Astrocyte (in vitro differentiated cells and primary cell): Measurements from ENCODE around the gene IMPDH2. TPM values are rescaled to one million over a fixed set of nuclear protein-coding genes. Genes with fewer than 3 reads are reported as not detected.

Experiments
- DNase-seq: peaks from one replicate; pipeline ENCODE4 v3.0.0-alpha.2; 2010; ENCODE audit warnings: low read depth
- FAIRE-seq: peaks from 2 replicates; lab custom pipeline; 2011; peaks lifted over from hg19 to GRCh38; lab: Jason Lieb, UNC
- H2AFZ ChIP-seq: 2 replicates; pipeline ENCODE4 v1.6.0; 2012; ENCODE audit warnings: low read depth, low read length, inconsistent platforms
- H3K27ac ChIP-seq: 2 replicates; pipeline ENCODE4 v1.5.1; 2011; ENCODE audit warnings: low read depth, low read length, inconsistent platforms
- H3K27me3 ChIP-seq: 2 replicates; pipeline ENCODE4 v1.6.0; 2011; ENCODE audit warnings: low read length, inconsistent platforms; ENCODE audit not compliant: insufficient read depth
- H3K36me3 ChIP-seq: 2 replicates; pipeline ENCODE4 v1.5.1; 2011; ENCODE audit warnings: low read length, inconsistent platforms; ENCODE audit not compliant: insufficient read depth
- H3K4me1 ChIP-seq: 2 replicates; pipeline ENCODE4 v1.5.1; 2011; ENCODE audit warnings: low read length, inconsistent platforms; ENCODE audit not compliant: insufficient read depth
- H3K4me2 ChIP-seq: 2 replicates; pipeline ENCODE4 v1.6.0; 2012; ENCODE audit warnings: low read length, inconsistent platforms
- H3K4me3 ChIP-seq: 2 replicates; pipeline ENCODE4 v1.5.1; 2011; ENCODE audit warnings: low read depth, mild to moderate bottlenecking, low read length, inconsistent platforms; ENCODE audit not compliant: insufficient read depth
- H3K79me2 ChIP-seq: 2 replicates; pipeline ENCODE4 v1.6.0; 2012; ENCODE audit warnings: mild to moderate bottlenecking, low read length, inconsistent platforms; ENCODE audit not compliant: insufficient read depth
- H3K9ac ChIP-seq: 2 replicates; pipeline ENCODE4 v1.6.0; 2012; ENCODE audit warnings: mild to moderate bottlenecking, low read length, inconsistent platforms
- H3K9me3 ChIP-seq: 2 replicates; pipeline ENCODE4 v1.5.1; 2012; ENCODE audit warnings: low read depth, mild to moderate bottlenecking, low read length, inconsistent platforms; ENCODE audit not compliant: insufficient read depth
- H4K20me1 ChIP-seq: 2 replicates; pipeline ENCODE4 v1.6.0; 2012; ENCODE audit warnings: low read length, inconsistent platforms; ENCODE audit not compliant: insufficient read depth
- H3K27ac Mint-ChIP-seq: one replicate; pipeline ENCODE4 v1.8.0; 2021; ENCODE audit warnings: mild to moderate bottlenecking, mixed read lengths; ENCODE audit not compliant: unreplicated experiment
- H3K27me3 Mint-ChIP-seq: one replicate; pipeline ENCODE4 v1.8.0; 2021; ENCODE audit warnings: low read depth, mixed read lengths; ENCODE audit not compliant: unreplicated experiment
- H3K36me3 Mint-ChIP-seq: one replicate; pipeline ENCODE4 v1.8.0; 2021; ENCODE audit warnings: low read depth, mixed read lengths; ENCODE audit not compliant: unreplicated experiment
- H3K4me1 Mint-ChIP-seq: one replicate; pipeline ENCODE4 v1.8.0; 2021; ENCODE audit warnings: low read depth, mixed read lengths; ENCODE audit not compliant: unreplicated experiment
- H3K4me3 Mint-ChIP-seq: one replicate; pipeline ENCODE4 v1.8.0; 2021; ENCODE audit warnings: mild to moderate bottlenecking, moderate library complexity, mixed read lengths; ENCODE audit not compliant: unreplicated experiment
- H3K9me3 Mint-ChIP-seq: one replicate; pipeline ENCODE4 v1.8.0; 2021; ENCODE audit warnings: mild to moderate bottlenecking, mixed read lengths; ENCODE audit not compliant: unreplicated experiment
- CTCF ChIP-seq: IDR thresholded peaks from 2 replicates; pipeline ENCODE4 v1.5.1; 2011; ENCODE audit warnings: low read depth, mild to moderate bottlenecking, inconsistent platforms, low read length, moderate library complexity; ENCODE audit not compliant: insufficient read depth
- EZH2 ChIP-seq: IDR thresholded peaks from 2 replicates; pipeline ENCODE4 v1.6.1; 2012; ENCODE audit warnings: mild to moderate bottlenecking, low read length, inconsistent platforms; ENCODE audit not compliant: insufficient read depth
- total RNA-seq: library from RNA; stranded (reverse); gene quantifications from 2 replicates; pipeline ENCODE4 v1.2.1, GENCODE V29; 2021

Gene IMPDH2
- total RNA-seq, 1 donor from 2014 or later, result 119 TPM

DNA sequence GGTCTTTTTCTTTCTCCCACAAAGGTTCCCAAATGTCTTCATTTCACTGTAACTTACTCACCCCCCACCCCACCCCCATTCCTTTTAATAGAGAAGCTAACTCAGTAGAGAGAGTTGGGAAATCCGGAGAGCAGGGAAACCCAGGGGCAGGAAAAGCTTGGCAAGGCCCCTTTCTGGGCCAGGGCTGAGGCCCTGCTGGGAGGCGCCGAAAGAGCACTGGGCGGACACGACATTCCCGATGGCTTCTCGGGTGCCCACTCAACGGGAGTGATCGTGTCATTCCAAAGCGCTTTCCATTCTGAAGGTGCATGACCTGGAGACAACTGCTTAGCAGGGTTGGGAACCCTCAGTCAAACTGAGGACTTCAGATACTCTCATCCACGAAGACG lies 9.3 kb downstream of the IMPDH2 start:
- peak overlapping the region; percentile 81 for H3K4me3 ChIP-seq
- FAIRE-seq (no peak), DNase-seq (no peak)
- peak overlapping the region; percentile 95 for H3K4me2 ChIP-seq
- peaks cover 30% of the 10 kb centered on the region for H3K4me1 ChIP-seq
- Mint-ChIP-seq H3K27ac (peak overlapping the region; percentile 84), H3K27me3 (no peaks in the 10 kb centered on the region), H3K4me1 (peaks cover 18% of the 10 kb centered on the region), H3K4me3 (peak overlapping the region; percentile 93), H3K9me3 (no peaks in the 10 kb centered on the region), H3K36me3 (peaks cover 16% of the 10 kb centered on the region)
- no peaks in the 10 kb centered on the region for H3K9me3 ChIP-seq
- H3K27ac ChIP-seq, result peak overlapping the region; percentile 94
- peaks cover 73% of the 10 kb centered on the region for H3K79me2 ChIP-seq
- H4K20me1 ChIP-seq, result peaks cover 46% of the 10 kb centered on the region
- H3K36me3 ChIP-seq, result peaks cover 30% of the 10 kb centered on the region
- TF ChIP-seq CTCF, result no peak
- TF ChIP-seq EZH2, result no peak
- H2AFZ ChIP-seq, result no peak overlapping the region
- H3K27me3 ChIP-seq, result no peaks in the 10 kb centered on the region
- H3K9ac ChIP-seq, result peak overlapping the region; percentile 95

- peak overlapping the region; percentile 84 for H3K27ac Mint-ChIP-seq
- H3K36me3 Mint-ChIP-seq, result peaks cover 16% of the 10 kb centered on the region
- Histone ChIP-seq H3K4me3 (peak overlapping the region; percentile 79), H2AFZ (peak overlapping the region; percentile 87), H3K27ac (peak overlapping the region; percentile 52), H3K36me3 (peaks cover 19% of the 10 kb centered on the region), H3K4me1 (peaks cover 30% of the 10 kb centered on the region), H3K4me2 (peak overlapping the region; percentile 98), H3K9me3 (no peaks in the 10 kb centered on the region), H3K79me2 (peaks cover 72% of the 10 kb centered on the region), H3K9ac (peak overlapping the region; percentile 81), H3K27me3 (no peaks in the 10 kb centered on the region), H4K20me1 (peaks cover 46% of the 10 kb centered on the region)
- peaks cover 18% of the 10 kb centered on the region for H3K4me1 Mint-ChIP-seq
- no peak for DNase-seq
- H3K9me3 Mint-ChIP-seq, result no peaks in the 10 kb centered on the region
- H3K4me3 Mint-ChIP-seq, result peak overlapping the region; percentile 93
- H3K27me3 Mint-ChIP-seq, result no peaks in the 10 kb centered on the region
- no peak for FAIRE-seq
- TF ChIP-seq CTCF, result no peak
- no peak for TF ChIP-seq EZH2
Measured at GRCh38 chr3:49018707-49019006, 10.5 kb downstream of the IMPDH2 start.

DNA sequence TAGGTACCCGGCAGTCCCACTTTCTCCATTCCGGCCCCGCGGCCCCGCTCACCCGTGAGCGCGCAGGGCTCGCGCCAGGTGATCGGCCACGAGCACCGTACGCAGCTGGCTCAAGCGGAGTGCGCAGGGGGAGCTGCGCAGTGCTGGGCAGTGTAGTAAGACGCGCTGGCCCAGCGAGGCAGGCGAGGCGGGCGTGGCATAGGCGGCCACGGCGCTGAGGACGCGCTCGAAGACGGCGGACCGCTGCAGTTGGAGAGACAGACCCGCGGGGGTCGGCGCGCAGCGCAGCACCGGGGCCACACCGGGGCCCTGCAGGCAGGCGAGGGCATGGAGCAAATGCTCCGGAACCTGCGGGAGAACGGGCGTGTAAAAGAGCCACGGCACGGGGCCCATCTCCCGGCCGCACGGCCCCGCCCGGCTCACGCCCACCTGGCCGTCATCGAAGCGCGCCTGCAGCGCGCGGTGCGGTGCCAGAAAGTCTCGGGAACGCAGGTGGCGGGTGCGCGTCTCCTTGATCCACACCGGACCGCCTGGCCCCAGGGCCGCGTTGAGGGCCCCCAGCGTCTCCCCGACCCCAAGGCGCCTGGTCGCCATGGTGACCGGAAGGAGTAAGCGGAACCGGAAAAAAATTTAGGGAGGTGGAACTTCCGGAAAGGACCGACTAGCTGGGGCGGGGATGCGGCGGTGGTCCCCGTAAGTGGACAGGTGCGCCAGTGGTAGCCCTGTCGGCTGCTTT lies 11.1 kb downstream of the IMPDH2 start, which contains the start of gene DALRD3:
Gene DALRD3 (minus strand): TSS at position 610 of the 736 bp plus-strand sequence. CDS start 16 bp downstream, at position 594.
- H3K27ac Mint-ChIP-seq, result peak within 1 kb of the TSS; percentile 84
- peak within 1 kb of the TSS; percentile 93 for H3K4me3 Mint-ChIP-seq
- Histone ChIP-seq H3K27me3 (no peaks in the 10 kb centered on the region), H3K9ac (peak within 1 kb of the TSS; percentile 81), H3K79me2 (peaks cover 73% of the 10 kb centered on the region), H3K4me2 (peak within 1 kb of the TSS; percentile 98), H3K4me1 (peaks cover 30% of the 10 kb centered on the region), H4K20me1 (peaks cover 47% of the 10 kb centered on the region), H3K27ac (peak within 1 kb of the TSS; percentile 52), H3K36me3 (peaks cover 16% of the 10 kb centered on the region), H3K4me3 (peak within 1 kb of the TSS; percentile 79), H2AFZ (peak within 1 kb of the TSS; percentile 87), H3K9me3 (no peaks in the 10 kb centered on the region)
- peak; percentile 39 for DNase-seq
- H3K9me3 Mint-ChIP-seq, result no peaks in the 10 kb centered on the region
- FAIRE-seq, result no peak
- H3K36me3 Mint-ChIP-seq, result peaks cover 14% of the 10 kb centered on the region
- TF ChIP-seq CTCF (no peak), EZH2 (no peak)
- H3K27me3 Mint-ChIP-seq, result no peaks in the 10 kb centered on the region
- peaks cover 15% of the 10 kb centered on the region for H3K4me1 Mint-ChIP-seq
